ENCODE results near the gene EPS8. TPM values are rescaled to one million over a fixed set of nuclear protein-coding genes. Genes with fewer than 3 reads are reported as not detected.

EPS8 gene
- total RNA-seq, 1 donor from 2014 or later: 0.89 TPM

DNA sequence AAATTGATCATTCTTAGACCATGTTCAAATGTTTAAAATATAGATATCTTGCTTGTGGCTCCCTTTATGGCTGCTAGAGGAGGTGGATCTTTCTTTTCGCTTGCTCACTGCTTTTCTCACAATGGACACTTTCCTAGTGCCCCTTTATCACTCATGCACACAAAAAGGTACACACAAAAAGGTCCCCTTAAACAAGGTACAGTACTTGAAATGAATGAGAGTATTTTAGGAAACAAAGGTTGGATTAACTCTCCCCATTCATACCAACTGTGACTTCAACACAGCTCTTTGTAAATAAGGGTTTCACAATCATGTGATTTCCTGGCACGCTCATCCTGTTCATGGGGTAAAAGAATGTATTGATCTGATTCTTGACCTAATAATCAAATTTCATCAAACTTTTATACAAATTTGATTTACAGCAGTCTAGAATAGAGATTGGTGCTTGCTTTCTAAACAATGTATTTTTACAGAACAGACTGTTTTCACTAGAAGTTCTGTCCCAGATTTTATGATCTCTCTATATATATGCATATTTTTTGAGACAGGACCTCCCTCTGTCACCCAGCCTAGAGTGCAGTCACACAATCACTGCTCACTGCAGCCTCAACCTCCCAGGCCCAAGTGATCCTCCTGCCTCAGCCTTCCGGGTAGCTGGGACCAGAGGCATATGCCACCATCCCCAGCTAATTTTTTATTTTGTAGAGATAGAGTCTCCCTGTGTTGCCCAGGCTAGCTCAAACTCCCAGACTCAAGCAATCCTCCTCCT is 34.4 kb upstream of the EPS8 start:
- Mint-ChIP-seq H3K9me3 (no peaks in the 10 kb centered on the region), H3K27me3 (peaks cover 8% of the 10 kb centered on the region), H3K4me1 (no peaks in the 10 kb centered on the region), H3K4me3 (no peak overlapping the region), H3K27ac (no peak overlapping the region), H3K36me3 (ENCODE audit: low read depth) (no peaks in the 10 kb centered on the region)
- TF ChIP-seq, protein P1, sequence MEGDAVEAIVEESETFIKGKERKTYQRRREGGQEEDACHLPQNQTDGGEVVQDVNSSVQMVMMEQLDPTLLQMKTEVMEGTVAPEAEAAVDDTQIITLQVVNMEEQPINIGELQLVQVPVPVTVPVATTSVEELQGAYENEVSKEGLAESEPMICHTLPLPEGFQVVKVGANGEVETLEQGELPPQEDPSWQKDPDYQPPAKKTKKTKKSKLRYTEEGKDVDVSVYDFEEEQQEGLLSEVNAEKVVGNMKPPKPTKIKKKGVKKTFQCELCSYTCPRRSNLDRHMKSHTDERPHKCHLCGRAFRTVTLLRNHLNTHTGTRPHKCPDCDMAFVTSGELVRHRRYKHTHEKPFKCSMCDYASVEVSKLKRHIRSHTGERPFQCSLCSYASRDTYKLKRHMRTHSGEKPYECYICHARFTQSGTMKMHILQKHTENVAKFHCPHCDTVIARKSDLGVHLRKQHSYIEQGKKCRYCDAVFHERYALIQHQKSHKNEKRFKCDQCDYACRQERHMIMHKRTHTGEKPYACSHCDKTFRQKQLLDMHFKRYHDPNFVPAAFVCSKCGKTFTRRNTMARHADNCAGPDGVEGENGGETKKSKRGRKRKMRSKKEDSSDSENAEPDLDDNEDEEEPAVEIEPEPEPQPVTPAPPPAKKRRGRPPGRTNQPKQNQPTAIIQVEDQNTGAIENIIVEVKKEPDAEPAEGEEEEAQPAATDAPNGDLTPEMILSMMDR (IDR thresholded peaks at IDR 0.05): no peak
- intact Hi-C loops (cut with micrococcal nuclease): no loop called here
- DNase-seq: no peak
- ChIA-PET CTCF (no interaction called here), POLR2A (no interaction called here)
- ATAC-seq (ENCODE audit: low read depth): no peak

DNA sequence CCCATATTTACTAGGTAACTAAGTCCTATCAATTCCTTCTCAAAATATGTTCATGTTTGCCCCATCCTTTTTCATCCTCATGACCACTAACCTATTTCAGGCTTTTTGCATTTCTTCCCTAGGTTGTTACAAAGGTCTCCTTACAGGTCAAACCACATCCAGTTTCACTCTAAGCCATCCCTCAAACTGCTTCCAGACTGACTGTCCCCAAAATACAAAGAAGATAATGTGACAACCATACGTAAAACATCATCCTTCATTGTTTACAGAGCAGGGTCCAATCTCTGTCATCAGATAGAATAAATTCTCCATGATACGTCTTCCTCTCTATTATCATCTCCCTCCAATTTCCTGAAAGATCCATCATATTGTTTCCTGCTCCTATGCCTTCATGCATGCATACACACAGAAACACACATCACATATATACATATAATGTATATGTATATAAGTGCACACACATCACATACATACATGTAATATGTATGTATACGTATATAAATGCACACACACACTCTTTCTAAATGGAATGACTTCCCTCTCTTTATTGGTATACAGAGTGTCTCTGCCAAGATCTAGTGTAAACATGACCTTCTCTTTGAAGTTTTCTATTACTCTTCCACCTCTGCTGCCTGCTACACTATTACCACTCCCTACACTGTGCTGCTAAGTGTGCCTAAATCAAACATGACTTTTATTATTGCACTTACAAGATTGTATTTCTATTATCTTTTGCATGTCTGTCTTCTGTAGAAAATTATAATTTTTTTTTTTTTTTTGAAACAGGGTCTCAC is 30.7 kb upstream of the EPS8 start:
- Mint-ChIP-seq H3K4me1 (no peaks in the 10 kb centered on the region), H3K27me3 (peaks cover 2% of the 10 kb centered on the region), H3K27ac (no peak overlapping the region), H3K36me3 (ENCODE audit: low read depth) (no peaks in the 10 kb centered on the region), H3K4me3 (no peak overlapping the region), H3K9me3 (peaks cover 4% of the 10 kb centered on the region)
- DNase-seq (no peak), ATAC-seq (ENCODE audit: low read depth) (no peak)
- POLR2A ChIA-PET: no interaction called here
- intact Hi-C loops (cut with micrococcal nuclease): no loop called here
- CTCF ChIA-PET: no interaction called here
- TF ChIP-seq, protein P1 (IDR thresholded peaks at IDR 0.05): no peak

DNA sequence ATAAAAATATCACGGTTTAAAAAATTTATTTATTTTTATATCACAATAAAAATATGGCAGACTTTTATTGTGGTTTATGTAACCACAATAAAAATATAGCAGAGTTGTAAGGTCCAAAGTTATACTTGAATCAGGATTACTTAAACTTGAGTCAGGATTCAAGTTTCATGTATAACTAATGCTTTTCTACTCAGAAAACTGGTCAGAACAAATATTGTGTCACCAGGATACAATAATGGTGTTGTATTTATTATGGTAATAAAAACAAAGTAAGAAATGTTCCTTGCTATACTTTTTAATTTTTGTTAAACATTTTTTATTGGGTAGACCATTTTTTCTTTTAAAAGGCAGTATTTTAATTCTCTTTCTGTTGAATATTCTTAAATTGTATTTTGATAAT is 29.2 kb upstream of the EPS8 start:
- Mint-ChIP-seq H3K4me3 (no peak overlapping the region), H3K4me1 (no peaks in the 10 kb centered on the region), H3K27ac (no peak overlapping the region), H3K36me3 (ENCODE audit: low read depth) (no peaks in the 10 kb centered on the region), H3K27me3 (peaks cover 4% of the 10 kb centered on the region), H3K9me3 (peaks cover 4% of the 10 kb centered on the region)
- TF ChIP-seq, protein P1 (IDR thresholded peaks at IDR 0.05): no peak
- ChIA-PET CTCF (no interaction called here), POLR2A (no interaction called here)
- ATAC-seq (ENCODE audit: low read depth) (no peak), DNase-seq (no peak)
- intact Hi-C loops (cut with micrococcal nuclease): no loop called here

DNA sequence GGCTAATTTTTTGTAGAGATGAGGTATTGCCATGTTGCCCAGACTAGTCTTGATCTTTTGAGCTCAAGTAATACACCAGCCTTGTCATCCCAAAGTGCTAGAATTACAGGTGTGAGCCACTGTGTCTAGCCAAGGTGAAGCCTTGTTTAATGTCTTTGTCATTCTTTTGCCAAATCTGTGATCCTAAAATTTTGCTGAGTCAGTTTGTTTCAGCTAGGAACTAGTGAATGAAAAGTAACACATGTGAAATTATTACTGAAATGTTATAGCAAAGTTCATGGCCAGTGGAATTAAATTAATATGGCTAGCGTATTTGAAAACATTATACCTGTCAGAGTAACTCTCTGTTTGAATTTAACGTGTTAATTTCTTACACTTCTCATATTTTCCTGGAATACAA is 26.5 kb upstream of the EPS8 start:
- H3K27me3 Mint-ChIP-seq: peaks cover 6% of the 10 kb centered on the region
- intact Hi-C loops (cut with micrococcal nuclease): no loop called here
- ChIA-PET POLR2A (no interaction called here), CTCF (no interaction called here)
- no peak for DNase-seq
- no peak for ATAC-seq (ENCODE audit: low read depth)
- TF ChIP-seq, protein P1 (IDR thresholded peaks at IDR 0.05): no peak
- peaks cover 4% of the 10 kb centered on the region for H3K9me3 Mint-ChIP-seq
- H3K4me1 Mint-ChIP-seq: no peaks in the 10 kb centered on the region
- H3K36me3 Mint-ChIP-seq (ENCODE audit: low read depth): no peaks in the 10 kb centered on the region
- H3K27ac Mint-ChIP-seq: no peak overlapping the region
- H3K4me3 Mint-ChIP-seq: no peak overlapping the region

All from activated B cell treated with CpG ODN at 0.5 μM for 24 hours (primary cell).